GM21390 (cell line): Measurements from ENCODE around the gene M1AP.

Experiments used
- ATAC-seq: cut with Tn5 transposase; IDR thresholded peaks from one replicate; pipeline ENCODE4 v1.9.1; 2021; ENCODE audit not compliant: unreplicated experiment

Gene M1AP

GRCh38 chr2:74599676-74600075, 48.5 kb downstream of the M1AP start:
- no peak for ATAC-seq

- no peak for ATAC-seq
These were observed 50.7 kb downstream of the M1AP start for GRCh38 chr2:74597410-74597809.

GRCh38 chr2:74596584-74596983, 51.5 kb downstream of the M1AP start:
- no peak for ATAC-seq

GRCh38 chr2:74593826-74594772, 54.0 kb downstream of the M1AP start:
- ATAC-seq = no peak

GRCh38 chr2:74588664-74589063, 59.5 kb downstream of the M1AP start:
- ATAC-seq = no peak

- peak; percentile 55 for ATAC-seq
These were observed 60.4 kb downstream of the M1AP start for GRCh38 chr2:74587664-74588277.

GRCh38 chr2:74585406-74586185, 62.5 kb downstream of the M1AP start:
- peak; percentile 50 for ATAC-seq

GRCh38 chr2:74584088-74584645, 64.0 kb downstream of the M1AP start:
- peak; percentile 63 for ATAC-seq

GRCh38 chr2:74583504-74583903, 64.6 kb downstream of the M1AP start:
- no peak for ATAC-seq

GRCh38 chr2:74582184-74582583, 65.9 kb downstream of the M1AP start:
- ATAC-seq = no peak

- ATAC-seq = no peak
These were observed 66.7 kb downstream of the M1AP start for GRCh38 chr2:74581463-74581862.

- ATAC-seq = peak; percentile 45
These were observed 69.7 kb downstream of the M1AP start for GRCh38 chr2:74578408-74578807.

GRCh38 chr2:74577448-74577847, 70.7 kb downstream of the M1AP start:
- ATAC-seq = peak; percentile 33

- no peak for ATAC-seq
These were observed 71.3 kb downstream of the M1AP start for GRCh38 chr2:74576863-74577229.

- no peak for ATAC-seq
These were observed 71.8 kb downstream of the M1AP start for GRCh38 chr2:74576211-74576862.

GRCh38 chr2:74575320-74575719, 72.8 kb downstream of the M1AP start:
- no peak for ATAC-seq

GRCh38 chr2:74573747-74574562, 74.2 kb downstream of the M1AP start:
- peak; percentile 32 for ATAC-seq

GRCh38 chr2:74572178-74572925, 75.8 kb downstream of the M1AP start:
- no peak for ATAC-seq

GRCh38 chr2:74571058-74571457, 77.1 kb downstream of the M1AP start:
- ATAC-seq = peak; percentile 57
